Transverse colon (tissue), 4 donors: ENCODE data around the gene MYO16.

Source experiments
- CTCF ChIP-seq, 5 experiments: fragments of 200-600 bp in 3 of 5; fragments of 450-650 bp in 2 of 5; sonication (generic) in 3 of 5; IDR thresholded peaks; 1 replicate in 2 of 5; 2 replicates in 3 of 5; pipeline ENCODE4 v1.5.1; 2016 to 2017; ENCODE audit warnings: antibody characterized with exemption in 5 of 5, inconsistent platforms in 3 of 5, mild to moderate bottlenecking in 2 of 5, moderate library complexity in 1 of 5
- POLR2A ChIP-seq: fragments of 450-650 bp; IDR thresholded peaks from one replicate; pipeline ENCODE4 v1.6.1; 2016; ENCODE audit warnings: antibody characterized with exemption, mild to moderate bottlenecking, moderate library complexity
- POLR2AphosphoS5 ChIP-seq, 3 donors: sonication (generic); formaldehyde crosslinking; IDR thresholded peaks; one replicate each; pipeline ENCODE4 v1.6.1; 2016; ENCODE audit warnings: antibody characterized with exemption in 3 of 3

GRCh38 chr13:108657519-108657918 lies 28.1 kb downstream of the MYO16 start:
- TF ChIP-seq CTCF (IDR thresholded peaks at IDR 0.05), result no peak
- TF ChIP-seq POLR2A, result no peak
- no peak for TF ChIP-seq POLR2AphosphoS5 (IDR thresholded peaks at IDR 0.05)
